ENCODE results near the gene TECRL.

TECRL gene, protein sequence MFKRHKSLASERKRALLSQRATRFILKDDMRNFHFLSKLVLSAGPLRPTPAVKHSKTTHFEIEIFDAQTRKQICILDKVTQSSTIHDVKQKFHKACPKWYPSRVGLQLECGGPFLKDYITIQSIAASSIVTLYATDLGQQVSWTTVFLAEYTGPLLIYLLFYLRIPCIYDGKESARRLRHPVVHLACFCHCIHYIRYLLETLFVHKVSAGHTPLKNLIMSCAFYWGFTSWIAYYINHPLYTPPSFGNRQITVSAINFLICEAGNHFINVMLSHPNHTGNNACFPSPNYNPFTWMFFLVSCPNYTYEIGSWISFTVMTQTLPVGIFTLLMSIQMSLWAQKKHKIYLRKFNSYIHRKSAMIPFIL

DNA sequence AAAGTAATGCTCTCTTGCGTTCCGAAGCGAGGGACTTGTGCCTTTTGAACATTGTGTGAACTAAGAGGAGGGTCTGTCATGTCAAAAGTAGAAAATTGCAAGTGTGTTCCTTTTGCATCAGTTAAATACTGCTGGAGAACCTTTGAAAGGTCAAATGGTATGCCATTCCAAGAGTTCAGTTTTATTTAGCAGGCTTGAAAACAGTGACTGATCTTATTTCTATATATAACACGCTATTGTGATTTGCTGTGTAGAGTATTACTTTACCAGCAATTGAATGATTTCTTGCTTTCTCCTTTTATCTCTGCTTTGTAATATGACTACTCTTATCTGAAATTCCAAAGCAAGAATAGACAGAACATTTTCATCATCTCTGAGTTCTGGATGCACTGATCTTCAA lies at the start of gene TECRL:
TSS of gene TECRL (minus strand) at position 151 of the 400 bp plus-strand sequence. CDS start at position 52, 99 bp downstream.
- DNase-seq, result no peak

DNA sequence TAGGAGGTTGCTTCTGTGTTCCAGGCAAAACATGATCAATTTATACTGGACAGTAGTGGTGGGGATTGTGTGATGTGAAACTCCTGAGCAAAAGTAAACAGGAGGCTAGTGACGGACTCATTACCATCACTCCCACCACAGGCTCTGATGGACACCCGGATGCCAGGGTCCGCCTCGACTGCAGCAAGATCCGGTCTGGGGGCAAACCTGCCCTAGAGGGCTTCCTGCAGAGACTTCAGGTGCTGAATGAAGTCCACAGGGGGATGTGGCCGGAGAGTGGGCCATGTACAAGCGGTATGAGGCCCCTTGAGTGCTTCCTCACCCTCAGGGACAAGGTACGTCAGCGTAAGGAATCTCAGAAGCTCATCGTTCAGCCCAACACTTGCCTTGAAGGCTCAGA lies 23.4 kb upstream of the TECRL start:
- DNase-seq, result no peak

DNA sequence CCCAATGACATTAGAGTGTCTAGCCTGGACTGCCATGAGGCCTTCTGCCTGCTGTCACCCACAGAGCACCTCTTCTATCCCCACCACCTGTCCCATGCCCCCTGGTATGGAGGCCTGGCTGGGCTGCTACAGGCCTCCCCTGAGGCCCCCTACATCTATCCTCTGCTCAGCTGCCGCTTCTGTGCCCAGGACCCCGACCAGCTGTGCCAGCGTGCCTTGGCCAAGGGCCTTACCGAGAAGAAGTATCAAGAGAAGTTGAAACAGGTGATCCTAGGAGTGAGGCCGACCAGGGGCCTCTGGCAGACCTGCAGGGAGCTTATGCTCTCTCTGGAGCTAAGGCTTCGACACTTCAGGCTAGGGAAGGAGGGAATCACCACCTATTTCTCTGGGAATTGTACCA lies 21.7 kb upstream of the TECRL start:
- DNase-seq, result no peak

DNA sequence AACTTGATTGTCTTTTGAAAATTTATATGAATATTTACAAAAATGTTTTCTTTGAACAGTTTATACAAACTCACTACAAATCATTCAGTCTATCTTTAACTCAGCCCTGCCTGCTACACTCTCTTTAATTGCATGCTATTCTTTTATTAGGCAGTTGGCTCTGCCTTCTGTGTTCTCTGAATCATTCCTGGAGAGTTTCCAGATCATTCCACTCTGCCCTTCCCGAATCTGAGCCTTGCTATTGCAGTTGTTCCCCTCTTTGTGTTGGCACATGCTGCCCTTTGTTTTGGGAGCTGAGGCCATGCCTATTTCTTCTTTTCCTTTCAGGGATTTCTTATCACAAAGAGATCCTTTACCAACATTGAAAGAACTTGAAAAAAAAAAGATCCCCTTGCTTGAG lies 8.7 kb upstream of the TECRL start:
- no peak for DNase-seq

DNA sequence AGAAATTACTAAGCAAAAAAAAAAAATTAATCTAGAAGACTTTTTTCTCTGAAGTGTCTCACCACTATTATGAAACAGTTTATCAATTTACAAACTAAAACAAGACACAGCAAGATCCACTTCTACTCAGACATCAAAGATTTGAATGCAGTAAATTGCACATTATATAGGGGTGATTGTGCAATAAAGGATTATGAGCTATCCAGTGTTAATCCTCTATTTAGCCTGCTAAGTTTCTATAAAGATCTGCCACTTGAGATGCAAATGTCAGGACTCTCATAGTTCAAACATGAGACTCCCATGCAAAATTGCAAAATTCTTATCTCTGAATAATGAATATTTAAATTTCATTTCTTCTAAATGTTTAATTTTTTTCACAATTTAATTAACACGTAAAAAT lies 2.2 kb downstream of the TECRL start:
- DNase-seq, result no peak

DNA sequence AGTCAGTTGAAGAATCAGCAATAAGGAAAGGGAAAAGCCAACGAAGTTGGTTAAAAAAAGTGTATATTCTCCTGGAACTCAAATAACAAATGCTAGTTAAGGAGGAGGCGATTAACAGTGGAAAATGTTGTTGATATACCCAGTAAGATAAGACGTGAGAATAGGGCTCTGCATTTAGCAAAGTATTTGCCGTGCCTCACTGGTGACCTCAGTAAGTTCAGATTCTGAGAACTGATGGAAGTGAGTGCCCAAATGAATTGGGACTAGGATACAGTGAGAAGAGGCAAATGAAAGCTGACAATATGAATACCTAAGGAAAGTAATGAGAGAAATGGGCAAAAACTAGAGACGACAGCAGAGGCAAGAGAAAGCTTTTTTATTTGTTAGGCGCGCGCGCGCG lies 3.5 kb downstream of the TECRL start:
- no peak for DNase-seq

DNA sequence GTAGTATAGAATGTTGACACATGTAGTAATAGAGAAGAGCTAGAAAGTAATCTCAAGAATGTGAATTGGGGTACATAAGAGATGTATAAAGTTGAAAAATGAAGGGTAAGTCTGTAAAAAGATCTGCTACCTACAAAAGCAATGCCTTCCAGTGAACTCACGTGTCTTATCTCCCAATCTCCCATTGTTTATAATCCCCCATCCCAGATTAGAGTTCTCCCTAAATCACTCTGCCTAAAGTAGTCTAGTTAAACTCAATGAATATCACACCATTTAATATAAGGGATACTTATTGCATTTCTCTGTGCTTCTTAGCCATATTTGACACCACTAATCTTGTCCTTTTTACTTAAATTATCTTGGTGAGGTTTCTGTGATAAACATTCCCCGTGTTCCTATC lies 6.6 kb downstream of the TECRL start:
- no peak for DNase-seq

DNA sequence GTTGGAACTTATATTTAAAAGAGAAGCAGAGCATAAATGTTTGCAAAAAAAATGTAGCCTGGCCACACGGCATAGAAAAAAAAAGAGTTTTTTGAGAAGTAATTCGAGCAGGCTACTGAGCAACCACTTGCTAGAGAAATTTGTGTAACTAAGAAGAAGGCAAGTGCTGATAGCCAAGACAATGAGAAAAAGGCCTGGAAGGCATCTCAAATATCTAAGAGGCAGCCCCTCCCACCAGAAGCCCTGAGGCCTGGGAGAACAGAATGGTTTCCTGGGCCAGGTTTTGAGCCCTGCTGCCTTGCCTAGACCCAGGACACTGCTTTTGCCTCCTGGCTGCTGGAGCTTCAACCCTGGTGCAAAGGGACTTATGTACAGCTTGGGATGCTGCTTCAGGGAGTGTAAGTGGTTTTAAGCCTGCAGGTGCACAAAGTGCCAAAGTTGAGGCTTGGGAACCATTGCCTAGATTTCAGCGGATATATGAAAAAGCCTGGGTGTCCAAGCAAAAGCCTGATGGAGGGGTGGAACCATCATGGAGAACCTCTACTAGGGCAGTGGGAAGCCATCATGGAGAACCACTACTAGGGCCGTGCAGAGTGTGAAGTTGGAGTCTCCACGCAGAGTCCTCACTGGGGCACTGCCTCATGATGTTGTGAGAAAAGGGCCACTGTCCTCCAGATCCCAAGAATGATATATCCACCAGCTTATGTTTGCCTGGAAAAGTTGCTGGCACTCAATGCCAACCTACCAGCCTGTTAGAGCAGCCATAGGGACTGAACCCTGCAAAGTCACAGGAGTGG lies 9.7 kb downstream of the TECRL start:
- no peak for DNase-seq

DNA sequence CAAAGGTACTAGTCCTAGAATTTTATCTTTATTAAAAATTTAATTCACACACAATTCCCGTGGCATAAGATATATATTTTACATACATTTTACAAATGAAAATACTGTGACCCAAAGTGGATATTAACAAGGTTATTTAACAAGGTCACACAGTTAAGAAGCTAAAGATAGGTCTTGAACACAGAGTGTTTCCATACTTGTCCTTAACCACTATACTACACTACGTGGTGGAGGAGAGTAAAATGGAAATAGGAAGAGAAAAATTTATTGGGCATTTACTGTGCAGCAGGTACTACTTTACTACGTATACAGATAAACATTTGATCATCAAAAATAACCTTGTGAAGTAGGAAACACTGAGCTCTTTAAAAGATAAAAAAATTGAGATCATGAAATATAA lies 14.8 kb downstream of the TECRL start:
- DNase-seq, result no peak

DNA sequence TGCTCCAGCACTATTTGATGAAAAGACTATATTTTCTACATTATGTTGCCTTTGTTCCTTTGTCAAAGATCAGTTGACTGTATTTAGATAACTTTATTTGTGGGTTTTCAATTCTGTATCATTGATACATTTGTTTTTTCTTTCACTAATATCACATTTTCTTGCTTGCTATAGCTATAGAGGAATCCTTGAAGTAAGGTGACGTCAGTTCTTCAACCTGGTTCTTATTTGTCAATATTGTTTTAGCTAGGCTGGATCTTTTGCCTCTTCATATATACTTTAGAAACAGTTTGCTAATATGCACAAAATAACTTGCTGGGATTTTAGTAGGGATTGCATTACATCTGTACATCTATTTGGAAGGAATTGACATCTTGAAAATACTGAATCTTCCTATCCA lies 21.0 kb downstream of the TECRL start:
- DNase-seq, result no peak

DNA sequence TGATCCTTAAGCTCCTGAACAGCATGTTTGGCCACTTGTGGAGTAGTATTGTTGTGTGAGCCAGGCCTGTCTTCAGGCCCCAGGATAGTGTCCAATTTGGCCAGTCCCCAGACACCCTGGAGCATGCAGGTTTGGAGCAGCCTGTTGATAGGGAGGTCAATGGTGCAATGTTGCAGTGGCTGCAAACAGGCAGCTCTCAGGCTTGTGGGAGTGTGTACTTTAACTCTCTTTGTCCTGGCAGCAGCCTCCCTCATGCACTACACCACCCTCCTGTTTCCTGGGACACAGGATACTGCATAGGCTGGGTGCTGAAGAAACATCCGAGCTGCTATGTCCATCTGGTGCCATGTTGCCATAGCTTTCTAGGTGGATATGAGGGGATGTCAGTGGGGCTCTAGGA lies 24.0 kb downstream of the TECRL start:
- DNase-seq, result no peak

DNA sequence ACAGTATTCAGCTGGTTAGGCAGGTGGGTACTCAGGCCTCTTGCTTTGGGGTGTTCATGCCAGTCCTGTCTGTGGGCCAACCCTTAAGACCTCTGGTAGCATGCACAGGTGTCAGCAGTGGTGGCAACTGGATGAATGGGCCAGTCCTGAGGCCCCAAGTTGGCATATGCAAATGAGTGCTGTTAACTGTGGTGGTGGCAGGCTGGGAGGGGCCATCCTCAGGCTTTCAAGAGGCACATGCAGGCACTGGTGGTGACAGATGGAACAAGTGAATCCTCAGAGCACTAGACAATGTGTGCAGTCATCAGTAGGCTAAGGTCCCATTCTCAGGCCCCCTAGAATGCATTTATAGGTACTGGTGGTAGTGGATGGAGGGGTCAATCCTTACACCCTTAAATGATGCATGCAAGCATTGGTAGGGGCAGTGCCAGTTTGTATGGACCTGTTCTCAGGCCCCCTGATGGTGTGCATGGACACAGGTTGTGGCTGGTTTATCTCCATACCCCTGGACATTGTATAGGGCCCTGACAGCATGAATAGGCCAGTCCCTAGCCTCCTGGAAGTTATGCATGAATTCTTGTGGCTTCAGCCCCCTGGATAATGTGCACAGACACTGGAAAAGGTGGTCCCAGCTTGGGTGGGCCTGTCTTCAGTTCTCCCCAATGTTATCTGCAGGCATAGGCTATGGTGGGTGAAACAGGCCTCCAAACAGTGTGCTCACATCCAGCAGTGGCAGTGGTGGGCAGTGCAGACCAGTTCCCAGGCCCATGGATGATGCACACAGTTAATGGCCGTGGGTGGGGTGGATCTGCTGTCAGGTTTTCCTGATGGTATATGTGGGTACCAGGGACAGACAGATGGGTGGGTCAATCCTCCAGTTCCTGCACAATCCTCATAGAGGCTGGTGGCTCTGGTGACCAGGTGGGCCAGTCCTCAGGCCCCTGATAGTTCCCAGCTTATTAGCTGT lies 24.7 kb downstream of the TECRL start:
- no peak for DNase-seq

DNA sequence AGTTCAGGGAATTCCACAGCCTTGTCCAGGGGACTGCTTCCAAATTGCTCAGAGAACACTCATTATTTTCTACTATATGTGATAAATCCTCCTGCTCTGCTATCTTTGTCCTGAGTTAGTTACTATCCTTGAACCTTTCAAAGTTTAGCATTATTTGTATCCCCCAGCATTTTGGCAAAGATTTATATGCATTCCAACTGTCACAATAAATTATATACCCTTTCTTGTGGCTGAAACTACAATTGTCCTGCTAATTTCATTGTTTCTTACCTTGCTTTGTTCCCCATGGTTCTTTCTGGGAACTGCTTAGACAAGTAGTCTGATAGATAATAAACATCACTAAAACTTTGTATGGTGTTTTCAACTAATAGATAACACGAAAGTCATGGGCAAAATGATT lies 40.5 kb downstream of the TECRL start:
- DNase-seq, result no peak

DNA sequence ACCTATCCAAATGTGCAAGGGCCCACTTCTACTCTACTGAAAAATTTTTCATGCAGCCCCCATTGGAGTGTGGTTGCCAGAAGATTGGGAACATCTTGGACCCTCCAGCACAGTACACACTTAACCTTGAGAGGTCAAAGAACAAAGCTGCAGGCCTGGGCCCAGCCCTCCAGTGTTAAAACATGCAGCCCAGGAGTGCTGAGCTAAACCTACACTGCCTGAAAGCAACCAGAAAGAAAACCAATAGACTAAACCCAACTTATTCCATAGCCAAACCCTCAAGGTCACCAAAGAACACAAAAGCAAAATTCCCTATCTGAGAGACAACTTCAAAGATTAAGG lies 47.9 kb downstream of the TECRL start:
- no peak for DNase-seq

DNA sequence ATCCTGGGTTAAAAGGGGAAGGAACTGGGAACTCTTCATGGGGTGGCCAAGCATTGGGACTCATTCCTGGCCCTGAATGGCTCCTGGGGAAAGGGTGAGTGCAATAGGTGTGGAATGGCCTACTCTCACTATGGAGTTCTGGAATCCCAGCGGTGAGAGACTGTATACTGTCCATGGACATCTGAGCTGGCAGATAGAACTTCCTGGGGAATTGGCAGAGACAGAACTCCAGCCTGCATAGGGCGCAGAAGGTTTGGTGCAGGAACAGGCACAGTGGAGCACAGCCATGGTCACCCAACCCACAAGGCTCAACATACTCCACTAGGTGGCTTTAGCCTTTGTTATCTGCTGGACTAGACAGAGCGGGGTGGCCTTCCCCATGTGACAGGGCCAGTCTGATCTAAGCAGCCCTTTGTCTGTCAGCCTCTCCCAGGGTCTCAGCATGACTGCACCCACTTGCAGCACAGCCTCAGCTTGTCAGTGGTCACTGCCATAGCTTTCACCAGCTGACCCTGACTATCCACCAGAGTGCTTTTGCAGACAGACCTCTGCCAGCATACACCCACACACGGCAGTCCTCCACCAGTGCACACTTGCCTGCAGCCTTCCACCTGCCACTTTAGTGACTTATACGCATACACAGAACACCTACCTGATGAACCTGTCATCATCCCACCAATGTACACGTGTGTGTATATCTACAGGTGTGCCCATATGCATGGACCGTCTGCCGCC lies 48.4 kb downstream of the TECRL start:
- no peak for DNase-seq

DNA sequence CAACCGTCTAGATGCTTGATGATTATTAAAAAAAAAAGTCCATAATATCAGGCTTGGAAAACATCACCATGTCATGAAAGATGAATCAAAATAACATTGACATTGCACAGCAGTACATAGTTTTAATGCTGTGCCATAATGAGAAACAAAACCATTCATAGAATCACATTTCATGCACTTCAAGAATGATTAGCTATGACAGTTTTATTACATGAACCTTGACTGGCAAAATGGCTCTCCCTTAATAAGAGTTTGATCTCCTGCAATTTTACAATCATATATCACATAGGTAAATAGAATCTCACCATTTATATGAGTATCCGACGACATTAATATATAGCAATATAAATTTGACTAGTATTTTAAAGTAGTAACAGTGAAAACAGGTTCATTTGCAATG lies 49.8 kb downstream of the TECRL start:
- no peak for DNase-seq

DNA sequence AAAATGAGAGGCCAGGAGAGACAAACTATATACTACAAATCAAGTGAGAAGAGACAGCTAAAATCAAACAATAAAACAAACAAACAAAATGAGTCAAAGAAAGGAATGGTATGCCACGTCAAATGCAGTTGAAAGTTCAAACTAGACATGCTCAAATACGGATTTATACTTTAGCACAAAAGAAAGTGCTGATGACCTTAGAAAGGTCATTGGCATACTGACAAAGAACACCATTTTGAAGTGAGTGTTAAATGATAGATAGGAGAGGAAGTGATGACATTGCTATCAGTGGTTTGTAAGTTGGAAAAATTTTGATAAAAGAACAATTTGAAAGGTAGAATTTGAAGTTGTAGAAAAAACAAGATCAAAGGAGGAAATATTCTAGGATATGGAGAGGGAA lies 55.3 kb downstream of the TECRL start:
- no peak for DNase-seq

DNA sequence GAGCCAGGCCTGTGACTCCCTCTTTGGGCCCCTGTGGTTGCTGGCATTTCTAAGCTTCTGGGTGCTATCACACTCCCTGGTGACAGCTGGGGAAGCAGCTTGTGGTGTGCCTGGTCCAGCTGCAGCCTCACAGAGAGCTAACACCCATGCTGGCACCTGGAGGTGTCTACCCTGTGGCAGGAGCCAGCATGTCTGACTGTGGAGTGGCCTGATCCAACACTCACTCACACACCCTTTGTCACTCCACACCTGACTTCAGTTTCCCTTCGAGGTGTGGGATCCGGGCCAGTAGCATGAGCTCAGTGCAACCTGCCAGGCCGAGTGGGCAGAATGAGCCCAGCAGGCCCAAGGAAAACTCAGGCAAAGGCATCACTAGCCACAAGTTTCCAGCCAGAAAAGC lies 67.5 kb downstream of the TECRL start:
- DNase-seq, result no peak

DNA sequence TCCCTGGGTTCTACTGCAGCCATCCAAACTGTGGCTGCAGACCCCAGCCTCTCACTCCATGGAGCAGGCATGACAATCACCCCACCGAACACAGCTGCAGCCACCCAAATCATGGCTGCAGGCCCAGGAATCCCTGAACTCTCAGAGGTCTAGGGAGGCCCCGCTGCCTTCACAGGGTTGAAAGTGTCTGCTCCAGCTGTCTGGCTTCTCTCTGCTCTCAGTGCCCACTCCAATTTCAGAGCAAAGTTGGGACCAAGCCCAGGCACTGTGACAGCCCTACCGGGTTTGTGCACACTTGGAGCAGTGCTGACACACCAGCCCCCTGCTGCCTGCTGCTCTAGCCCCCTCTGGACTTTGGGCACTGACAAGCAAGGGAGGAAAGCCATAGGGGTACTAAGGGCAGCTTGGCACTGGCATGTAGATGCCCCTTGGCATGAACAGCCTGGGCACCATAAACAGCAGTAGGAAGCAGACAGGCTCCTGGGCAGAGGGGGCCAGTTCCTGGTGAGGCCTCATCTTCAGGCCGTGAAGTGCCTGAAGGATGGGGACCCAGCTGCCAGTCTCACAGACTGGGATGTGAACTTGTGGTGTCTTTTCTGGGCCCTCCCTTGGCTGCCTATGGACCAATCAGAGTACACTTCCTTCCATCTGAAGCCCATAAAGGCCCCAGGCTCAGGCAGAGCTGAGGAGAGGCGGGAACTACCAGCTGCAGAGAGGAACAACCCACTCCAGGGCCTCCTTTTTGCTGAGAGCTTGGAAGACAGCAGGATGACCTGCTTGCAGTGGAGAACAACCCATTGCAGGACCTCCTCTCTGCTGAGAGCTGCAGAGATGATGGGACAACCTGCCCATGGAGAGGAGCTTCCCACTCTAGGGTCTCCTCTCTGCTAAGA lies 68.8 kb downstream of the TECRL start:
- no peak for DNase-seq

DNA sequence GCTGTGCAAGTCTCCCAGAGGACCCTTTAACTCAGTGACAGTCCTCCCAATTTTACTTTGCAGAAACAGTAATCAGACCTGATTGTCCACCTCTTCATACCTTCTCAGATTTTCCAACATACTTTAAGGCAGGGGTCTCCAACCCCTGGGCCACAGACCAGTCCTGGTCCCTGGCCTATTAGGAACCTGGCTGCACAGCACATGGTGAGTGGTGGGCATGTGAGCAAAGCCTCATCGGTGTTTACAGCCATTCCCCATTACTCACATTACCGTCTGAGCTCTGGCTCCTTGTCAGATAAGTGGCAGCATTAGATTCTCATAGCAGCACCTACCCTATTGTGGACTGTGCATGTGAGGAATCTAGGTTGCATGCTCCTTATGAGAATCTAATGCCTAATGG lies 74.3 kb downstream of the TECRL start:
- DNase-seq, result no peak

DNA sequence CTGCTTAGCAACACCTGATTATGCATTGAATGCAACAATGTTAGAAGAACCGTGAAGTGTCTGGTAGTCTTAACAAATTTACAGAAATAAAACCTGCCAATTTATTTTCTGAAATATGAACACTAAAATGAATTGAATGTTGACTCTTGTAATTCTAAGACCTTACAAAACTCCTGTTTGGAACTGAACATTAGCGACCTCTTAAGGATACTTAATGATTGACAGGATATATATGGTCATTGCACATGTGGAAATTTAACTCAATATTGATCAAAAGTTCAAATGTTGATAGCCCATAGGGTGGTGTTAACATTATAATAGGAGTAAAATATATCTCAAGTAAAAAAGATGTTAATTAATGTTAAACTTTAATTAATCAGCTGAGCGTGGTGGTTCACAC lies 79.1 kb downstream of the TECRL start:
- no peak for DNase-seq

DNA sequence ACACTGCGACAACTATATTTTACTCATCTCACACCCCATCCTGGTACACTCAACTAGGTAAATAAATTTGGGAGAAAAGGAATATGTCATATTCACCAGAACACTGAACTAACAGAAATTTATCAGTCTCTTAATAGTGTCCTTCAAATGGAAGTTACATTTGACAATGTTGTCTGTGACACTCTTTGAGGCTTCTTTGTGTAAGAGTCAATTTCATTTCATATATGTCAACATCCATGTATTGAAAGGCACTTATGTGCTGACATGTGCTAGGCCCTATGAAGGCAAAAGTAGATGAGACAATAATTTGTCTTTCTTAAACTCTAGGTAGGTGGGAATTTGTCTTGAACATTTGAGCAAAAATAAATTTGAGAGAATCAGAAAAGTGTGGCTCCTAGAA lies 82.0 kb downstream of the TECRL start:
- DNase-seq, result no peak
